ENCODE measurements around the gene GSC. TPM values are rescaled to one million over a fixed set of nuclear protein-coding genes. Genes with fewer than 3 reads are reported as not detected.

Gene GSC
- total RNA-seq, 2 experiments from 2014 or later, result not detected

- Histone ChIP-seq H3K4me3 (ENCODE audit: low read depth, low read length, poor library complexity, severe bottlenecking) (no peak overlapping the region), H3K79me2 (ENCODE audit: insufficient read depth, low read depth, low read length) (no peaks in the 10 kb centered on the region), H3K9me2 (ENCODE audit: insufficient read depth, low read length) (no peaks in the 10 kb centered on the region), H2AFZ (ENCODE audit: low read length) (no peak overlapping the region), H4K20me1 (ENCODE audit: insufficient read depth, low read length) (no peaks in the 10 kb centered on the region), H3K4me2 (ENCODE audit: low read length) (no peak overlapping the region), H3K36me3 (ENCODE audit: insufficient read depth, low read length) (no peaks in the 10 kb centered on the region), H3K4me1 (ENCODE audit: insufficient read depth, low read length, poor library complexity, severe bottlenecking) (no peaks in the 10 kb centered on the region), H3K27ac (ENCODE audit: low read depth, low read length, poor library complexity, severe bottlenecking) (no peak overlapping the region), H3K9me3 (ENCODE audit: low read length) (no peaks in the 10 kb centered on the region)
- TF ChIP-seq CTCF (conservative IDR thresholded peaks at IDR 0.05; ENCODE audit: low read length), result no peak
- TF ChIP-seq EZH2phosphoT487 (IDR thresholded peaks at IDR 0.05; ENCODE audit: borderline replicate concordance, low read depth, low read length), result no peak
- intact Hi-C loops (cut with micrococcal nuclease; ENCODE audit: unreplicated experiment), result no loop called here
- BruUV-seq (replicated peaks), result no TSS peak
- no peak for DNase-seq (ENCODE audit: low spot score)
- CTCF ChIA-PET (ENCODE audit: unreplicated experiment), result no interaction called here
- POLR2A ChIA-PET, result no interaction called here
Measured at GRCh38 chr14:94793901-94794300, 24.0 kb upstream of the GSC start.

- no peaks in the 10 kb centered on the region for H3K79me2 ChIP-seq (ENCODE audit: insufficient read depth, low read depth, low read length)
- TF ChIP-seq EZH2phosphoT487 (IDR thresholded peaks at IDR 0.05; ENCODE audit: borderline replicate concordance, low read depth, low read length) (no peak), CTCF (conservative IDR thresholded peaks at IDR 0.05; ENCODE audit: low read length) (no peak)
- no peak for DNase-seq (ENCODE audit: low spot score)
- intact Hi-C loops (cut with micrococcal nuclease; ENCODE audit: unreplicated experiment), result no loop called here
- ChIA-PET POLR2A (no interaction called here), CTCF (ENCODE audit: unreplicated experiment) (no interaction called here)
- no TSS peak for BruUV-seq (replicated peaks)
- no peaks in the 10 kb centered on the region for H3K9me2 ChIP-seq (ENCODE audit: insufficient read depth, low read length)
- H2AFZ ChIP-seq (ENCODE audit: low read length), result no peak overlapping the region
- H4K20me1 ChIP-seq (ENCODE audit: insufficient read depth, low read length), result no peaks in the 10 kb centered on the region
- no peaks in the 10 kb centered on the region for H3K4me1 ChIP-seq (ENCODE audit: insufficient read depth, low read length, poor library complexity, severe bottlenecking)
- H3K36me3 ChIP-seq (ENCODE audit: insufficient read depth, low read length), result no peaks in the 10 kb centered on the region
- no peak overlapping the region for H3K4me3 ChIP-seq (ENCODE audit: low read depth, low read length, poor library complexity, severe bottlenecking)
- no peak overlapping the region for H3K27ac ChIP-seq (ENCODE audit: low read depth, low read length, poor library complexity, severe bottlenecking)
- no peak overlapping the region for H3K4me2 ChIP-seq (ENCODE audit: low read length)
- no peaks in the 10 kb centered on the region for H3K9me3 ChIP-seq (ENCODE audit: low read length)
Measured at GRCh38 chr14:94787655-94788054, 17.7 kb upstream of the GSC start.

- Histone ChIP-seq H3K9me2 (ENCODE audit: insufficient read depth, low read length) (no peaks in the 10 kb centered on the region), H3K79me2 (ENCODE audit: insufficient read depth, low read depth, low read length) (no peaks in the 10 kb centered on the region), H3K27ac (ENCODE audit: low read depth, low read length, poor library complexity, severe bottlenecking) (no peak overlapping the region), H3K36me3 (ENCODE audit: insufficient read depth, low read length) (no peaks in the 10 kb centered on the region), H3K4me3 (ENCODE audit: low read depth, low read length, poor library complexity, severe bottlenecking) (no peak overlapping the region), H3K4me1 (ENCODE audit: insufficient read depth, low read length, poor library complexity, severe bottlenecking) (no peaks in the 10 kb centered on the region), H3K4me2 (ENCODE audit: low read length) (no peak overlapping the region), H2AFZ (ENCODE audit: low read length) (no peak overlapping the region), H4K20me1 (ENCODE audit: insufficient read depth, low read length) (no peaks in the 10 kb centered on the region), H3K9me3 (ENCODE audit: low read length) (no peaks in the 10 kb centered on the region)
- POLR2A ChIA-PET, result no interaction called here
- BruUV-seq (replicated peaks), result no TSS peak
- no peak for DNase-seq (ENCODE audit: low spot score)
- intact Hi-C loops (cut with micrococcal nuclease; ENCODE audit: unreplicated experiment), result no loop called here
- CTCF ChIA-PET (ENCODE audit: unreplicated experiment), result no interaction called here
- no peak for TF ChIP-seq EZH2phosphoT487 (IDR thresholded peaks at IDR 0.05; ENCODE audit: borderline replicate concordance, low read depth, low read length)
- no peak for TF ChIP-seq CTCF (conservative IDR thresholded peaks at IDR 0.05; ENCODE audit: low read length)
Measured at GRCh38 chr14:94787092-94787491, 17.2 kb upstream of the GSC start.
